GM18499 (cell line): ENCODE data around the gene CD99L2.
"Not testable (repeated sequence)": the region's sequence is repeated elsewhere in the genome, so short reads cannot be mapped to it uniquely, and the experiment has no call there.

Source experiments
- ATAC-seq: cut with Tn5 transposase; IDR thresholded peaks from one replicate; pipeline ENCODE4 v1.9.1; 2021; ENCODE audit warnings: moderate number of reproducible peaks; ENCODE audit not compliant: insufficient read depth, unreplicated experiment

The CD99L2 gene

GRCh38 chrX:150857453-150857852 lies 41.0 kb downstream of the CD99L2 start:
- no peak for ATAC-seq

- ATAC-seq, result no peak
Measured at GRCh38 chrX:150856785-150857184, 41.7 kb downstream of the CD99L2 start.

GRCh38 chrX:150856101-150856500 lies 42.4 kb downstream of the CD99L2 start:
- no peak for ATAC-seq

GRCh38 chrX:150854856-150855255 lies 43.6 kb downstream of the CD99L2 start:
- no peak for ATAC-seq

- no peak for ATAC-seq
Measured at GRCh38 chrX:150849996-150850720, 48.3 kb downstream of the CD99L2 start.

GRCh38 chrX:150849486-150849885 lies 49.0 kb downstream of the CD99L2 start:
- no peak for ATAC-seq

GRCh38 chrX:150848914-150849365 lies 49.5 kb downstream of the CD99L2 start:
- no peak for ATAC-seq

- no peak for ATAC-seq
Measured at GRCh38 chrX:150847088-150847487, 51.4 kb downstream of the CD99L2 start.

- no peak for ATAC-seq
Measured at GRCh38 chrX:150846130-150846529, 52.3 kb downstream of the CD99L2 start.

GRCh38 chrX:150845091-150845490 lies 53.4 kb downstream of the CD99L2 start:
- ATAC-seq, result no peak

- no peak for ATAC-seq
Measured at GRCh38 chrX:150844016-150844415, 54.5 kb downstream of the CD99L2 start.

- ATAC-seq, result no peak
Measured at GRCh38 chrX:150842198-150842685, 56.2 kb downstream of the CD99L2 start.

- no peak for ATAC-seq
Measured at GRCh38 chrX:150841456-150842197, 56.8 kb downstream of the CD99L2 start.

GRCh38 chrX:150837845-150838244 lies 60.6 kb downstream of the CD99L2 start:
- ATAC-seq, result no peak

GRCh38 chrX:150834695-150835094 lies 63.8 kb downstream of the CD99L2 start:
- no peak for ATAC-seq

GRCh38 chrX:150833454-150834056 lies 64.9 kb downstream of the CD99L2 start:
- no peak for ATAC-seq

- ATAC-seq, result no peak
Measured at GRCh38 chrX:150831863-150832262, 66.6 kb downstream of the CD99L2 start.

GRCh38 chrX:150828785-150829184 lies 69.7 kb downstream of the CD99L2 start:
- no peak for ATAC-seq

- not testable (repeated sequence) for ATAC-seq
Measured at GRCh38 chrX:150824352-150824751, 74.1 kb downstream of the CD99L2 start.

GRCh38 chrX:150823826-150824225 lies 74.6 kb downstream of the CD99L2 start:
- not testable (repeated sequence) for ATAC-seq

GRCh38 chrX:150821971-150822370 lies 76.5 kb downstream of the CD99L2 start:
- ATAC-seq, result no peak
